HepG2 (cell line): ENCODE results near the gene CD80. TPM values are rescaled to one million over a fixed set of nuclear protein-coding genes. Genes with fewer than 3 reads are reported as not detected.

Source experiments
- ATAC-seq: fragments of 200-7000 bp; cut with Tn5 transposase; 3 replicates; pipeline ENCODE4 v1.9.1; 2020; ENCODE audit warnings: mild to moderate bottlenecking, moderate library complexity
- BruUV-seq: library from RNA; stranded (reverse); fragments of 400-500 nt; replicated peaks from 2 replicates; lab custom pipeline; 2021; lab: Mats Ljungman, UMichigan
- CTCF ChIA-PET: fragments of 300-600 bp; formaldehyde crosslinking; extraction: SDS; loops from one replicate; lab custom pipeline; 2021; ENCODE audit warnings: low total read pairs, inconsistent platforms, low intra/inter-chr PET ratio; lab: Yijun Ruan, JAX
- POLR2A ChIA-PET: fragments of 350-600 bp; sonication (Branson Sonifier 250); formaldehyde crosslinking; loops from one replicate; lab custom pipeline; 2020; ENCODE audit warnings: antibody characterized with exemption, inconsistent platforms; lab: Yijun Ruan, JAX
- DNase-seq: peaks from one replicate; pipeline ENCODE4 v3.0.0-alpha.2; 2015; ENCODE audit warnings: low spot score
- FAIRE-seq: peaks from 3 replicates; lab custom pipeline; 2011; peaks lifted over from hg19 to GRCh38; lab: Jason Lieb, UNC
- H2AFZ ChIP-seq: one replicate; pipeline ENCODE4 v1.6.1; 2011; ENCODE audit warnings: low read length, inconsistent platforms
- H3K27ac ChIP-seq: fragments of 300-600 bp; 3 replicates; pipeline ENCODE4 v1.8.0; 2011; ENCODE audit warnings: mixed run types, mild to moderate bottlenecking, mixed read lengths, low read length, inconsistent platforms; ENCODE audit not compliant: insufficient read depth; ENCODE audit errors: extremely low read length
- H3K27me3 ChIP-seq, 2 experiments: fragments of 200-600 bp in 1 of 2; 2 replicates in 1 of 2; 3 replicates in 1 of 2; pipeline versions ENCODE4 v1.6.0 to v1.8.0; 2011; ENCODE audit warnings: low read length in 2 of 2, mild to moderate bottlenecking in 2 of 2, moderate library complexity in 2 of 2, inconsistent platforms in 1 of 2; ENCODE audit not compliant: insufficient read depth in 2 of 2, control insufficient read depth in 1 of 2
- H3K36me3 ChIP-seq, 2 experiments: fragments of 200-600 bp in 1 of 2; replicated peaks in 1 of 2; 2 replicates in 1 of 2; 3 replicates in 1 of 2; pipeline versions ENCODE4 v1.5.1 to v1.8.0; 2011; ENCODE audit warnings: low read length in 2 of 2, inconsistent platforms in 1 of 2; ENCODE audit not compliant: insufficient read depth in 2 of 2, control insufficient read depth in 1 of 2
- H3K4me1 ChIP-seq: 2 replicates; pipeline ENCODE4 v1.5.1; 2012; ENCODE audit warnings: low read length, inconsistent platforms; ENCODE audit not compliant: insufficient read depth
- H3K4me2 ChIP-seq: 2 replicates; pipeline ENCODE4 v1.6.0; 2011; ENCODE audit warnings: low read depth, low read length, inconsistent platforms
- H3K4me3 ChIP-seq, 3 experiments: fragments of 200-600 bp in 1 of 3; sonication (generic), shearing (Covaris generic) in 1 of 3; replicated peaks in 1 of 3; 2 replicates each; pipeline ENCODE4 v1.5.1; 2011 to 2016; ENCODE audit warnings: low read length in 3 of 3, inconsistent platforms in 2 of 3, low read depth in 2 of 3, mild to moderate bottlenecking in 2 of 3, control low read depth in 1 of 3, mixed read lengths in 1 of 3; ENCODE audit not compliant: insufficient read depth in 1 of 3
- H3K79me2 ChIP-seq: one replicate; pipeline ENCODE4 v1.6.1; 2011; ENCODE audit warnings: low read length, inconsistent platforms; ENCODE audit not compliant: insufficient read depth
- H3K9ac ChIP-seq: 2 replicates; pipeline ENCODE4 v1.6.0; 2011; ENCODE audit warnings: mild to moderate bottlenecking, low read depth, low read length, inconsistent platforms; ENCODE audit not compliant: insufficient read depth
- H3K9me3 ChIP-seq: 2 replicates; pipeline ENCODE4 v1.5.1; 2012; ENCODE audit warnings: mild to moderate bottlenecking, low read length
- H4K20me1 ChIP-seq: 2 replicates; pipeline ENCODE4 v1.6.0; 2011; ENCODE audit warnings: inconsistent platforms, mild to moderate bottlenecking, low read length, moderate library complexity; ENCODE audit not compliant: insufficient read depth
- ATF3 ChIP-seq: sonication (generic); formaldehyde crosslinking; IDR thresholded peaks from 2 replicates; pipeline ENCODE4 v1.4.0; 2020; ENCODE audit warnings: missing genetic modification reagents
- ATRX ChIP-seq: sonication (generic); formaldehyde crosslinking; IDR thresholded peaks from 2 replicates; pipeline ENCODE4 v1.4.0; 2020; ENCODE audit warnings: missing genetic modification reagents, borderline replicate concordance
- GLI4 ChIP-seq: sonication (generic); formaldehyde crosslinking; IDR thresholded peaks from 2 replicates; pipeline ENCODE4 v1.5.1; 2020; ENCODE audit warnings: missing genetic modification reagents, mild to moderate bottlenecking, moderate library complexity, borderline replicate concordance
- ISL2 ChIP-seq: sonication (generic); formaldehyde crosslinking; IDR thresholded peaks from 2 replicates; pipeline ENCODE4 v1.5.0; 2020; ENCODE audit warnings: missing genetic modification reagents
- MED8 ChIP-seq: sonication (generic); formaldehyde crosslinking; IDR thresholded peaks from 2 replicates; pipeline ENCODE4 v1.8.1; 2023; ENCODE audit warnings: mild to moderate bottlenecking, missing genetic modification reagents; ENCODE audit not compliant: insufficient replicate concordance
- NFYC ChIP-seq: IDR thresholded peaks from 2 replicates; pipeline ENCODE4 v1.6.1; 2016; ENCODE audit warnings: missing genetic modification reagents, missing compliant biosample characterization
- SRSF1 ChIP-seq: fragments of 200-400 bp; formaldehyde crosslinking; optimal IDR thresholded peaks from 2 replicates; pipeline ENCODE3; 2017; ENCODE audit warnings: mild to moderate bottlenecking, low read depth, low read length, moderate library complexity
- THAP9 ChIP-seq: sonication (generic); formaldehyde crosslinking; IDR thresholded peaks from 2 replicates; pipeline ENCODE4; 2020; ENCODE audit warnings: missing genetic modification reagents, mild to moderate bottlenecking, borderline replicate concordance
- ZBTB3 ChIP-seq: sonication (generic); formaldehyde crosslinking; IDR thresholded peaks from 2 replicates; pipeline ENCODE4 v1.4.0; 2020; ENCODE audit warnings: low read depth, mild to moderate bottlenecking, moderate library complexity, missing genetic modification reagents, borderline replicate concordance
- ZNF331 ChIP-seq: sonication (generic); formaldehyde crosslinking; IDR thresholded peaks from 2 replicates; pipeline ENCODE4 v1.4.0; 2020; ENCODE audit warnings: missing genetic modification reagents
- WGBS: methylation state at CpG from one replicate; pipeline ENCODE4 v1.1.6; 2017; ENCODE audit warnings: low lambda C conversion rate; 5-methylcytosine and 5-hydroxymethylcytosine counted together
- in situ Hi-C: cut with HindIII; loops from 2 replicates; pipeline ENCODE4 v1.10.0; 2017; ENCODE audit warnings: low pct_unique_long_range_greater_than_20kb; ENCODE audit not compliant: extremely low pct_ligation_motif_present
- intact Hi-C: fragments of 100-400 bp; cut with micrococcal nuclease; formaldehyde crosslinking; loops from one replicate; pipeline ENCODE4 v1.10.0; 2022; ENCODE audit not compliant: unreplicated experiment
- polyA plus RNA-seq, 8 experiments: library from polyadenylated mRNA; depleted of rRNA in 3 of 8; stranded (reverse) in 7 of 8; unstranded in 1 of 8; fragments of >200 nt; fragmentation: Illumina TruSeq in 4 of 8; extraction: Trizol in 4 of 8; gene quantifications; 2 replicates each; pipeline versions ENCODE4 v1.2.1 to v1.2.3, GENCODE V29; 2011 to 2016; ENCODE audit warnings: low read depth in 4 of 8, missing spikeins in 1 of 8, mixed read lengths in 1 of 8; ENCODE audit not compliant: insufficient read depth in 1 of 8
- total RNA-seq, 5 experiments: library from RNA; depleted of rRNA; stranded (reverse); fragments of >200 nt; fragmentation: Illumina TruSeq; extraction: Trizol; gene quantifications; 2 replicates each; pipeline ENCODE4 v1.2.3, GENCODE V29; 2016; ENCODE audit warnings: low read depth in 1 of 5
- TF ChIP-seq, protein P1 (sequence below): sonication (generic); formaldehyde crosslinking; IDR thresholded peaks from 2 replicates; pipeline ENCODE4 v1.5.0; 2020; ENCODE audit warnings: mild to moderate bottlenecking, missing genetic modification reagents, borderline replicate concordance

The CD80 gene
- total and polyA plus RNA-seq, 2 of the 13 experiments (the other 11 are each of a cell fraction or from before 2014, with no cell fraction given): not detected

GRCh38 chr3:119542168-119542767 is 17.1 kb downstream of the CD80 start (continued):
- TF ChIP-seq THAP9 (CRISPR knock-in tag) (no peak), ATRX (CRISPR knock-in tag) (no peak), GLI4 (no peak)
- TF ChIP-seq, all 625 proteins: peak for 0

- H2AFZ ChIP-seq: no peak overlapping the region
- in situ Hi-C loops (no loop called here), intact Hi-C loops (no loop called here)
- no peak for ATAC-seq
- H3K4me1 ChIP-seq: no peaks in the 10 kb centered on the region
- no peak overlapping the region for H3K9ac ChIP-seq
- no peaks in the 10 kb centered on the region for H3K9me3 ChIP-seq
- no peak overlapping the region for H3K4me3 ChIP-seq
- TF ChIP-seq, protein P1, sequence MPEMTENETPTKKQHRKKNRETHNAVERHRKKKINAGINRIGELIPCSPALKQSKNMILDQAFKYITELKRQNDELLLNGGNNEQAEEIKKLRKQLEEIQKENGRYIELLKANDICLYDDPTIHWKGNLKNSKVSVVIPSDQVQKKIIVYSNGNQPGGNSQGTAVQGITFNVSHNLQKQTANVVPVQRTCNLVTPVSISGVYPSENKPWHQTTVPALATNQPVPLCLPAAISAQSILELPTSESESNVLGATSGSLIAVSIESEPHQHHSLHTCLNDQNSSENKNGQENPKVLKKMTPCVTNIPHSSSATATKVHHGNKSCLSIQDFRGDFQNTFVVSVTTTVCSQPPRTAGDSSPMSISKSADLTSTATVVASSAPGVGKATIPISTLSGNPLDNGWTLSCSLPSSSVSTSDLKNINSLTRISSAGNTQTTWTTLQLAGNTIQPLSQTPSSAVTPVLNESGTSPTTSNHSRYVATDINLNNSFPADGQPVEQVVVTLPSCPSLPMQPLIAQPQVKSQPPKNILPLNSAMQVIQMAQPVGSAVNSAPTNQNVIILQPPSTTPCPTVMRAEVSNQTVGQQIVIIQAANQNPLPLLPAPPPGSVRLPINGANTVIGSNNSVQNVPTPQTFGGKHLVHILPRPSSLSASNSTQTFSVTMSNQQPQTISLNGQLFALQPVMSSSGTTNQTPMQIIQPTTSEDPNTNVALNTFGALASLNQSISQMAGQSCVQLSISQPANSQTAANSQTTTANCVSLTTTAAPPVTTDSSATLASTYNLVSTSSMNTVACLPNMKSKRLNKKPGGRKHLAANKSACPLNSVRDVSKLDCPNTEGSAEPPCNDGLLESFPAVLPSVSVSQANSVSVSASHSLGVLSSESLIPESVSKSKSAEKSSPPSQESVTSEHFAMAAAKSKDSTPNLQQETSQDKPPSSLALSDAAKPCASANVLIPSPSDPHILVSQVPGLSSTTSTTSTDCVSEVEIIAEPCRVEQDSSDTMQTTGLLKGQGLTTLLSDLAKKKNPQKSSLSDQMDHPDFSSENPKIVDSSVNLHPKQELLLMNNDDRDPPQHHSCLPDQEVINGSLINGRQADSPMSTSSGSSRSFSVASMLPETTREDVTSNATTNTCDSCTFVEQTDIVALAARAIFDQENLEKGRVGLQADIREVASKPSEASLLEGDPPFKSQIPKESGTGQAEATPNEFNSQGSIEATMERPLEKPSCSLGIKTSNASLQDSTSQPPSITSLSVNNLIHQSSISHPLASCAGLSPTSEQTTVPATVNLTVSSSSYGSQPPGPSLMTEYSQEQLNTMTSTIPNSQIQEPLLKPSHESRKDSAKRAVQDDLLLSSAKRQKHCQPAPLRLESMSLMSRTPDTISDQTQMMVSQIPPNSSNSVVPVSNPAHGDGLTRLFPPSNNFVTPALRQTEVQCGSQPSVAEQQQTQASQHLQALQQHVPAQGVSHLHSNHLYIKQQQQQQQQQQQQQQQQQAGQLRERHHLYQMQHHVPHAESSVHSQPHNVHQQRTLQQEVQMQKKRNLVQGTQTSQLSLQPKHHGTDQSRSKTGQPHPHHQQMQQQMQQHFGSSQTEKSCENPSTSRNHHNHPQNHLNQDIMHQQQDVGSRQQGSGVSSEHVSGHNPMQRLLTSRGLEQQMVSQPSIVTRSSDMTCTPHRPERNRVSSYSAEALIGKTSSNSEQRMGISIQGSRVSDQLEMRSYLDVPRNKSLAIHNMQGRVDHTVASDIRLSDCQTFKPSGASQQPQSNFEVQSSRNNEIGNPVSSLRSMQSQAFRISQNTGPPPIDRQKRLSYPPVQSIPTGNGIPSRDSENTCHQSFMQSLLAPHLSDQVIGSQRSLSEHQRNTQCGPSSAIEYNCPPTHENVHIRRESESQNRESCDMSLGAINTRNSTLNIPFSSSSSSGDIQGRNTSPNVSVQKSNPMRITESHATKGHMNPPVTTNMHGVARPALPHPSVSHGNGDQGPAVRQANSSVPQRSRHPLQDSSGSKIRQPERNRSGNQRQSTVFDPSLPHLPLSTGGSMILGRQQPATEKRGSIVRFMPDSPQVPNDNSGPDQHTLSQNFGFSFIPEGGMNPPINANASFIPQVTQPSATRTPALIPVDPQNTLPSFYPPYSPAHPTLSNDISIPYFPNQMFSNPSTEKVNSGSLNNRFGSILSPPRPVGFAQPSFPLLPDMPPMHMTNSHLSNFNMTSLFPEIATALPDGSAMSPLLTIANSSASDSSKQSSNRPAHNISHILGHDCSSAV (CRISPR knock-in tag): no peak
- TF ChIP-seq NFYC: no peak
- no peak for TF ChIP-seq ISL2 (CRISPR knock-in tag)
- TF ChIP-seq MED8 (CRISPR knock-in tag): no peak
- TF ChIP-seq SRSF1: no peak
- no peak for TF ChIP-seq ZBTB3 (CRISPR knock-in tag)
- TF ChIP-seq ZNF331: no peak
- no peak for TF ChIP-seq ATF3
- no peaks in the 10 kb centered on the region for H4K20me1 ChIP-seq
- POLR2A ChIA-PET: no interaction called here
- no peak for FAIRE-seq
- WGBS: 33% methylated on average over 3 of the region's 3 CpGs
- no peak overlapping the region for H3K27ac ChIP-seq
- CTCF ChIA-PET: no interaction called here
- no peaks in the 10 kb centered on the region for H3K27me3 ChIP-seq
- no peaks in the 10 kb centered on the region for H3K79me2 ChIP-seq
- DNase-seq: no peak
- BruUV-seq: no TSS peak
- no peaks in the 10 kb centered on the region for H3K36me3 ChIP-seq
- no peak overlapping the region for H3K4me2 ChIP-seq
Measured at GRCh38 chr3:119541547-119541946, 17.9 kb downstream of the CD80 start.
